Activated CD4-positive, alpha-beta T cell treated with anti-CD3 and anti-CD28 coated beads, Interleukin-2, amount 50 U/mL, for 16 hours (primary cell): Measurements from ENCODE around the gene KRTAP12-1.
"Not testable (repeated sequence)": the region's sequence is repeated elsewhere in the genome, so short reads cannot be mapped to it uniquely, and the experiment has no call there.

Experiments used
- DNase-seq: peaks from one replicate; pipeline ENCODE4 v3.0.0-alpha.2; 2020

Gene KRTAP12-1

DNA sequence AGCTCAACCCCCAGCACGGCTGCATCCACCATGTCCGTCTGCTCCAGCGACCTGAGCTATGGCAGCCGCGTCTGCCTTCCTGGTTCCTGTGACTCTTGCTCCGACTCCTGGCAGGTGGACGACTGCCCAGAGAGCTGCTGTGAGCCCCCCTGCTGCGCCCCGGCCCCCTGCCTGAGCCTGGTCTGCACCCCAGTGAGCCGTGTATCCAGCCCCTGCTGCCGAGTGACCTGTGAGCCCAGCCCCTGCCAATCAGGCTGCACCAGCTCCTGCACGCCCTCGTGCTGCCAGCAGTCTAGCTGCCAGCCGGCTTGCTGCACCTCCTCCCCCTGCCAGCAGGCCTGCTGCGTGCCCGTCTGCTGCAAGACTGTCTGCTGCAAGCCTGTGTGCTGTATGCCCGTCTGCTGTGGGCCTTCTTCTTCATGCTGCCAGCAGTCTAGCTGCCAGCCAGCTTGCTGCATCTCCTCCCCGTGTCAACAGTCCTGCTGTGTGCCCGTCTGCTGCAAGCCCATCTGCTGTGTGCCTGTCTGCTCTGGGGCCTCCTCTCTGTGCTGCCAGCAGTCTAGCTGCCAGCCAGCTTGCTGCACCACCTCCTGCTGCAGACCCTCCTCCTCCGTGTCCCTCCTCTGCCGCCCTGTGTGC, 15.3 kb upstream of the KRTAP12-1 start, which contains the start of gene KRTAP10-12:
Gene KRTAP10-12 (plus strand): TSS at position 1 of the 639 bp plus-strand sequence. CDS start 30 bp downstream, at position 31.
- not testable (repeated sequence) for DNase-seq

DNA sequence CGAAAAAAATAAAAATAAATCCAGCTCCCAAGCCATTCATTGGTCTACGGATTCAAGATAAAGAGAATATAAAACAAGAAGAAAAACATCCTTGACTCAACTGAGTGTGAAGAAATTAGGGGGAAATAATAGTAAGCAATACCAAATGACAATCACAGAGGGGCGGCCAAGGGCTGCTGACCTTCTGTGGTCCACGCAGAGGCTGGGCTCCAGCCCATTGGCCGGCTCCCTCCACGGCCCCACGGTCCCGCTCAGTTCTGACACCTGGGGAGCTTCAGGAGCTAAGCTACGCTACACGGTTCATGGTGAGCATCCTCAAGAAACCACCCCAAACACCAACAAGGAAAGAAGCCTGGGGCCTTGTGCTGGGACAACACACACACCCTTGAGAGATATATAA, 14.6 kb upstream of the KRTAP12-1 start:
- DNase-seq, result no peak

DNA sequence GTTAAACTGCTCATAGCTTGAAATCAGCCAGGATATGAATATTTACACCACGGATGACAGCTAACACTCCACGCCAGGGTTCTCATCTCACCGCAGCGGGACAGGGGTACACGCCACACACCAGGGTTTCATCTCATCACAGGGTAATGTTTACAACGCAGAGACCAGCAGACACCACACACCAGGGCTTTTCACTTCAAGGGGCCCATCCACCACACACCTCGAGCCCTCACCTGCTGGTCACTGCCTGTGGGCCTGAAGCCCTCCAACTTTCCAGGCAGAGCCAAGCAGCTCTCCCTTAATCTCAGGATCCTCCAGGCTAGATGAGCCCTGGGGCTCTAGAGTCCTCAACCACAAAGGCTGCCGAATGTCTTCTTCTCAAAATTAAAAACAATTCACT, 13.7 kb upstream of the KRTAP12-1 start:
- no peak for DNase-seq

DNA sequence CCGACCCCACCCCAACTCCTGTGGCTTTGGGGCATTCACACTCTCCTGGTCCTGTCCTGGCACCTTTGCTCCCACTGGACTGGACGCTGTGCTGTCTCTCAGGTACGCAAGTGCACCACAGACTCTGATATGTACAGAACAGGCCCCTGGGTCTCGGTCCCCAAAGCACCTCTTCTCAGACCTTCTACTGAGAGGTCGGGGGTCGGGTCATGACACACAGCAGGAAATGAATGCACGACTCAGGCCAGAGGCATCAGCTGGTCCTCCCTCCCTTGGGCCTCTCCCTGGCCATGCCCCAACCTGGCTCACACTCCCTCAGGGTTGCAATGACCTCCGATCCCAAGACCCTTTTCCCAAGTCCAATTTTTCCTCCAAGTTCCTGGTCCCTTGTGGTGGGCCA, 13.2 kb upstream of the KRTAP12-1 start:
- no peak for DNase-seq

DNA sequence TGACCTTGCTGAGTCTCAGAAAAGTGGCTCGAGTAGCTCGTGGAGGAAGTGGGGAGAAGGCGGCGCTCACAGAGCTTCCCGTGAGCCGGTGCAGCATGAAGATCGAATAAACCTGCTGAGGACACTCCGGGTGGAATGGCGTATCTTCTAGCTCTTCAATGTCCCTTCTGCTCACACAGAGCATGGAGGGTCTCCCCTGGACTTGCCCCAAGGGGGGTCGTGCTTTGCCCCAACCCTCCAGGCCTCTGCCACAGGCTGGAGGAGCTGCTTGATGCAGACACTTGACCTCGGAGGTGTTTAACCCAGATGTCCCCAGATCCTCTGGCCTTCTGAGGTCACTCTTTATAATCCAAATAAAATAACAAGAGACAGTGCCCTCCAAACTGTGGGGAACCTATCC, 12.8 kb upstream of the KRTAP12-1 start:
- DNase-seq, result no peak

DNA sequence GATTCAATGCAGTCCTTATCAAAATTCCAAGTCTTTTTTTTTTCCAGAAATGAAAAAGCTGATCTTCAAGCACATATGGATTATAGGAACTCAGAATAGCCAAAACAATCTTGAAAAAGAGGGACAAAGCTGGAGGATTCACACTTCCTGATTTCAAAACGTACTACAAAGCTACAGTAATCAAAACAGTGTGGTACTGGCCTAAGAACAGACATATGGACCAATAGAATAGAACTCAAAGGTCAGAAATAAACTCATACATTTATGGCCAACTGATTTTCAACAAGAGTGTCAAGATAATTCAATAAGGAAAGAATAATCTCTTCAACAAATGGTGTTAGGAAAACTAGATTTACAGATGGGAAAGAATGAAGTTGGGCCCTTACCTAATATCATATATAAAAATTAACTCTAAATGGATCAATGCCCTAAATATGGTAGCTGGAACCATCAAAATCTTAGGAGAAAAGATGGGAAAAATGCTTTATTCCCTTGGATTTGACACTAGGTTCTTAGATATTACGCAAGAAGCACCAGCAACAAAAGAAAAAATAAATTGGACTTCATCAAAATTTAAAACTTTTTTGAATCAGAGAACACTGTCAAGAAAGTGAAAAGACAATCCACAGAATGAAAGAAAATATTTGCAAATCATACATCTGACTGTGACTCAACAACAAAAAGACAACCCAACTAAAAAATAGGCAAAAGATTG, 11.0 kb upstream of the KRTAP12-1 start:
- no peak for DNase-seq

DNA sequence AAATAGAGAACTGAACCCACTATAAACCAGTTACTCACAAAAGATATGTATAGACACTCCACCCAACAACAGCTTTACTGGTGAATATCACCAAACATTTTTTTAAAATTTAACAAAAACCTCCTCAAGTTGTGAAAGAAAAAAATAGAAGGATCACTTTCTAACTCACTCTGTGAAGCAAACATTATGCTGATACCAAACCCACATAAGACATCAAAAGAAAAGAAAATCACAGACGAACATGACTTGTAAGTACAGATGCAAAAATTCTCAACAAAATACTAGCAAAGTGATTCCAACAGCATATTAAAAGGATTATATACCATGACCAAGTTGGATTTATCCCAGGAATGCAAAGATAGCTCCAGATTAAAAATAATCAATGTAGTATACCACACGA, 9.7 kb upstream of the KRTAP12-1 start:
- DNase-seq, result no peak

DNA sequence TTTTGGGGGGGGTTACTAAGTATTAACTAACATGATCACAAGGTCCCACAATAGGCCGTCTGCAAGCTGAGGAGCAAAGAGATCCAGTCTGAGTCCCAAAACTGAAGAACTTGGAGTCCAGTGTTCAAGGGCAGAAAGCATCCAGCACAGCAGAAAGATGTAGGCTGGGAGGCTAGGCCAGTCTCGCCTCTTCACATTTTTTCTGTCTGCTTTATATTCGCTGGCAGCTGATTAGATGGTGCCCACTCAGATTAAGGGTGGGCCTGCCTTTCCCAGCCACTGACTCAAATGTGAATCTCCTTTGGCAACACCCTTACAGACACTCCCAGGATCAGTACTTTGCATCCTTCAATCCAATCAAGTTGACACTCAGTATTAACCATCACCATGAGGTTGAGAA, 7.8 kb upstream of the KRTAP12-1 start:
- not testable (repeated sequence) for DNase-seq

DNA sequence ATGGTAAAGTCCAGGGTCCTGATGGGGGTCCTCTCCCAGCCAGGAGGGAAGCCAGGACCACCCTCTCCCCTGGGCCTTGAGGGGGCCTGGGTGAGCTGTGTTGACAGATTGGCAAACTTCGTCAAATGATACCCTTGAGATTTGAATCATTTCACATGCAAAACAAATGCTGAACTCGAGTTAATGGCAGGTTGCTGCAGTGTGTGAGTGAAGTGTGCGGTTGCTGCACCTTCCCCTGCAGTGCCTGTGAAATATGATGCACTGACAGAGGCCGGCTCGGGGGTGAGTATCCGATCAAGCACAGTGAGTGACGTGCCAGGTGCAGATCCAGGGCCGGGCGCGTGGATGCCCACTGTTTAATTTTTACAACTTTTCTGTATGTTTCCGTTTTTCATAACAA, 5.7 kb upstream of the KRTAP12-1 start:
- DNase-seq, result no peak

DNA sequence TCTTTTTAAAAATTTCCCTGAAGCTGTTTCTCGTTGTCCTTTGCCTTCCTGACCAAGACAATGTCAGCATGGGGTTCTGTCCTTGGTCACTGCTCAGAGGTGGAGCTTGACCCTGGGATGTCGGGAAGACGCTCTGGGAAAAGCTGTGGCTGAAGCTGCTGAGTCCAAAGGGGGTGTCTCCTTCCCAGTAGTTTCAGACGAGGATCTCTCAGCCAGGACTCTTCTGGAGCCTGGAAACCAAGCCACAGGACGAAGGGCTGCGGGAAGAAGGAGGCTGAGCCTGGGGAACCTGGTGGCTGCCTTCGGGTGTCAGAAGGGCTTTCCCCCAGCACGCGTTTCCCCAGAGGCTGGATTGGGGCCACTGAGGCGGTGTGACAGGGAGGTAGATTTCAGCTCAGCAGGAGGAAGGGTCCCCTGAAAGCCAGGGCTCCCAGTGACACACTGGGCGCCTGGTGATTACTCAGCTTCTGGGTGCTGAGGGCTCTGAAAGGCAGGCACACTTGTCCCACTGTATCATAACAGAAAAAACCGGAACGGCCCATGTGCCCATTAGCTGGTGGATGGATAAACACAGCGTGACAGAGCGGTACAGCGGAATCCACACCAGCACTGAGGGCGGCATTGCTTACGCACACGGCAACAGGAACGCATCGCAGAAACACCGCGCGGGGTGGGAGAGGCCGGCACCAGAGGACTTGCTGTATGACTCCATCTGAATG, 5.0 kb upstream of the KRTAP12-1 start:
- no peak for DNase-seq

DNA sequence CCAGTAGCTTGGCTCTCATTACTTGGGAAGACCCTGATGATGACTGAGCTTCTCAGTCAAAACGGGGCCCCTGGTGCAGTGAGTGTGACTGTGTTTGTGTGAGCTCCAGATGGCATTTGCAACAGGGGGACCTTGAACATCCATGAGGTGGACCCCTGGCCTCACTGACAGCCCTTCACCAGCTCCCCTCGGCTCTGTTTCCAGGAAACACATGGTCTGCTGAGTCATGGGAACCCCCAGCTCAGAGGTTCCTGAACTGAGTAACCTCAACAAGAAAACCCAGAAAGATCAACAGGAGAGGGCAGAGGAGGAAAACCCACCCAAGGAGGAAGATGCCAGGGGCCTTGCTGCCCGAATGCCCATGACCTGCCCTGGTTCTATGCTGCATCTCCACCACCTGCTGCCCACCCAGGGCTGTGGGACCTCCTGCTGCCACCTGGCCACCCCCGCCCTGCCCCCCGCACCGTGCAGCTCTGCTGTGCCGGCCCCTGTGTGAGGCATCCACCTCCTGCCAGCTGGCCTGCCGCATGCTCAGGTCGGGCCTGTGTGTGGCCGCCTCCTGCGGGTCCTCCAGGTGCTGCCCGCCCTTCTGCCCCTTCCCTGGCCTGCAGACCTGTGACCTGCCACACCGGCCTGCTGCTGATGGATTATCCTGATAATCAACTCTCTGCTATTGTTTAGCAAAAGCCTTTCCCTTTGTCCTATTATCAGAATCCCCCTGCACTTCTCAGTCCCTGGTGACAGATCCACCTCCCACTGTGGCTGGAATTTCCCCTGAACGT, 4.2 kb upstream of the KRTAP12-1 start:
- peak; percentile 20 for DNase-seq

DNA sequence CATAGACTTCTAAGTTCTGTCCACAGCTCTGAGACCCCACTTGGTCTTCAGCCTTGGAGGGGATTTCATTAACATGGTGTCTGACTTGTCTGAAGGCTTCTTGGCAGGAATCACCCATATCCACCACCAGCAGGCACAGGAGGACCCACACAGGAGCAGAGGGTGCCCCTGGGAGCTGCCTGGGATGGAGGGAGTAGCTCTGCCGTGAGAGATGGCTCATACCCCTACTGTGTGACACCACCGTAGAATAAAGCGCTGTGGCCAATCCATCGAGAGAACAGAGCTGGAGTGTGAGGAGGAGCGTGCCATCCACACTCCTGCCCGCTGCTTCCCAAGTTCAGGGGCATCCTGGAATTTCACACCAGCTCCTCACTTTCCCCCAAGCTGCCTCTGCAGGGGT, 3.1 kb upstream of the KRTAP12-1 start:
- not testable (repeated sequence) for DNase-seq

DNA sequence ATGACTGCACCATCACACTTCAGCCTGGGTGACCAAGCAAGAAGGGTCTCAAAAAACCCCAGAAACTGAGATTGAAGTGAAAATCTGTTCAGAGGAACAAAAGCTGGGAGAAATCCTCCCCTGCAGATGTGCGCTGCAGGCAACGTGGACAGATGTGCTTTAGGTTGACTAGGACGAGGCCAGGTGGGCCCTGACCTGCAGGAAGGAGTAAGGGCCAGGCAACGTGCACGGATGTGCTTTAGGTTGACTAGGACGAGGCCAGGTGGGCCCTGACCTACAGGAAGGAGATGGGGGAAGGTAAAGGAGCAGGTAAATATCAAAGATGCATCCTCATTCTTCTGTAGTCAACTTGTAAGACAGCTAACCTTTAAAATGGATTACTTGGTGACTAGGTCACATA, 2.5 kb upstream of the KRTAP12-1 start:
- no peak for DNase-seq

DNA sequence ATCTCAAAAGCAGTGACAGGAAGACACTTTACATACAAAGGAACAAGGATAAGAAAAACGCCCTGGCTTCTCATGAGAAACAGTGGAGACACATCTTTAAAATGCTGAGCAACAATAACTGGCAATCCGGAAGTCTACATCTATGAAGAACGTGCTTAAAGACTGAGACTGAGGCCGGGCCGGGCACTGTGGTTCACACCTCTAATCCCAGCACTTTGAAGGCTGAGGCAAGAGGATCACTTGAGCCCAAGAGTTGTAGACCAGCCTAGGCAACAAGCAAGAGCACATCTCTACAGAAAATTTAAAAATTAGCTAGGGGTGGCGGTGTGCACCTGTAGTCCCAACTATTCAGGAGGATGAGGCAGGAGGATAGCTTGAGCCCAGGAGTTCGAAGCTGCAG, 2.1 kb upstream of the KRTAP12-1 start:
- DNase-seq, result no peak

DNA sequence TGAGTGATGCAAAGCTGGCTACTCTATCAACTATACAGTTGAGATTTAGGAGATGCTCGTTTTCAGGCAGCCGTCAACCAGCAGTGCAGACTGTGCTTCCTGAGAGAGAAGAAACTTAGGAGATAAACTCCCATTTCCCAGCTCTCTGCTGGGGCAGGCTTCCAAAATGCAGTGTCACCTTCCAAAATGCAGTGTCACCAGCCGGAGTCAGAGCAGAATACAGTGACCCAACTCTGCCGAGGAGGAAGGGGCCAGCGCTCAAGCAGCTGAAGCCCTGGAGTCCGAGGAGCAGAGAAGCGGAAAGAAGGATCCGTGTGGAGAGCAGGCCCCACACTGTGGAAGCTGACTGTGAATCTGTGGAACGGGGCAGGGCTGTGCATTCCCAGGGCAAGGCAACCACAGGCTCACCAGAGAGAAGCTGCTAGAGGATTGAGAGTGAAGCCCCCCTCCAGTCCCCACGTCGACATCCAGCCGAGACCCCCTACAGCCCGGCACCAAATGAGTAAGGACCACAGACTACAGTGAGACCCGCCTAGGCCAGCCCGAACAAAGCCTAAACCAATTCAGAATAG, 703 bp upstream of the KRTAP12-1 start:
- no peak for DNase-seq

DNA sequence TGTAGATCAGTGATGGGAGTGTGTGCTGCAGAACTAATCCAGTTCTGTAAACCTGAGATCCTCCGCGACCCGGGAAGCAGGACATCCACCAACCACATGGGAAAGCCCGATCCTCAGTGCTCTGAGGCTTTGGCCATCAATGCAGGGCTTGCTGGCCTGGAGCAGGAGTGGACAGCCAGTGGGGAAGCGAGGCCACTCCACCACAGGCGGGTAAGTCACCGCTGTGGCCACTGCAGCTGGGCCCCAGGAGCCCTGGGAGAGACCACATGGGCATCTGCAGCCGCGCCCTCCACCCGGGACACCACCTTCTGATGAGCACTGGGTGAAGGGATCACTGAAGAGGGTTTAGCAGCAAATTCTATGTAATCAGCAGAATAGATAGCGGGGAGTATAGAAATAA, 811 bp downstream of the KRTAP12-1 start:
- DNase-seq, result no peak

DNA sequence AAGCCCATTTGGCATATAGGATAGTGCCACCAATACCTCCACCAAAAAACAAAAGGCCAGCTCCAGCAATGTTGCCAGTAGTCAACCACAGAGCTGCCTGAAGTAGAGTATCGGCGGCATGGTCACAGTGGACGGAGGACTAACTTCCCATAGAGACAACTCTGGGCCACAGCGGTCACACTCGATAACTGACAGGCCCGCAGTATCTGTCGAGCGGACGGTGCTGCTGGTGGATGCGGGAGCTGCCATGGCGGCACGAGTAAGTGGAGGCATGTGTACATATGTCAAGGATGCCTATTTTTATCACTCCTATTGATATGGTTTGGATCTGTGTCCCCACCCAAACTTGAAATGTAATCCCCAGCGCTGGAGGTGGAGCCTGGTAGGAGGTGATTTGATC, 4.1 kb downstream of the KRTAP12-1 start:
- no peak for DNase-seq

DNA sequence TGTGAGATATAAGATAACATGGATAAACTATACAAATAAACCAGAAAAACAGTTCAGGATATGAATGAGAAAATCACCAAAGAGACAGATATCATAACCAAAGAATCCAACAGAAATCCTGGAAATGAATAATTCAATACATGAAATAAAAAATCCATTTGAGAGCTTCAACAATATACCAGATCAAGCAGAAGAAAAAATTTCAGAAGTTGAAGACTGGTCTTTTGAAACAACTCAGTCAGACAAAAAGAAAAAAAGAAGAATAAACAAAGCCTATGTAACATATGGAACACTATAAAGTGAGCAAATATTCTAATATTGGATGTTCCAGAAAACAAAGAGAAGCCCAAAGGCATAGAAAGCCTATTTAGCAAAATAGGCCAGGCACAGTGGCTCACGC, 10.1 kb downstream of the KRTAP12-1 start:
- no peak for DNase-seq

DNA sequence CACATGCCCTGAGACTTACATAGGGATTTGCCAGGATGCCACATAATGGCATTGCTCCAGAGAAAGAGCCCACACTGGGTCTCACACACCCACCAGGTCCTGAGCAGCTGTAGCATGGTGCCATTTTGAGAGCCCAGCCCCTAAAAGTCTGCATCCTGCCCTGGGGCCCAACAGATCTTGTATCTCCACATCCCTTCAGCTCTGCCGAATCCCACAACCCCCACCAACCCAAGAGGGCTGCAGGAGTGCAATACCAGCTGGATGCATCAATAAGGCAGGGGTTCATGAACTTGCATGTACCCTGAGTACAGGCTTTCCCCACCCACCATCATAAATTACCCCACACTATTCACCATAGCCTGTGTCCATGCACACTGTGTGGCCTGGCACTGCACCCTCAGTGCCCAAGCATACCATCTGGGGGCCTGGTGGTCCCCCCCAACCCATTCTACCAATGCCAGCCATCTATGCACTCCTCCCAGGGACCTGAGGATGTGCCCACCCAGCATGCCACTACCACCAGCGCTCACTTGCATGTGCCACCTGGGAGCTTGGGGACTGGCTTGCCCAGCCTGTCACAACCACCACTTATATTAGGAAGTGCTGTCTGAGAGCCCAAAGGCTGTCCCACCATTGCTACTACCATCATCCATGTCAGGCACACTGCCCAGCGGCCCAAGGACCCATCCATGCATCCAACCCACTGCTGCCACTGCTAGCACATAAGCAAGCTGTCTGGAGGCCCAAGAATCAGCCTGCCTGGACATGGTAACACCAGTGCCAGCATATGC, 11.1 kb downstream of the KRTAP12-1 start:
- DNase-seq, result no peak

DNA sequence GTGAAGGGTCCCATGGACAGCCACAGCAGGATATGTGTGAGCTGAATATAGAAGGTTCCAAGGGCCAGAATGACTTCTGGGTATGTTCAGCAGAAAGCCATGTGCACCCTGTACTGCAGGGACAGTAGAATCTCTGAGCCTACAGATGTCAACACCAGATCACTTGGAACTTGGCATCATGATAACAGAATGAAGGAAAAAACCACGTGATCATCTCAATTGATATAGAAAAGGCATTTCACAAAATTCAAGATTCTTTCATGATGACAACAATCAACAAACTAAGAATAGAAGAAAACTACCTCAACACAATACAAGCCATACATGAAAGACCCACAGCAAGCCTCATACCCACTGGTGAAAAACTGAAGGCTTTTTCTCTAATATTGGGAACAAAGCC, 14.4 kb downstream of the KRTAP12-1 start:
- no peak for DNase-seq

DNA sequence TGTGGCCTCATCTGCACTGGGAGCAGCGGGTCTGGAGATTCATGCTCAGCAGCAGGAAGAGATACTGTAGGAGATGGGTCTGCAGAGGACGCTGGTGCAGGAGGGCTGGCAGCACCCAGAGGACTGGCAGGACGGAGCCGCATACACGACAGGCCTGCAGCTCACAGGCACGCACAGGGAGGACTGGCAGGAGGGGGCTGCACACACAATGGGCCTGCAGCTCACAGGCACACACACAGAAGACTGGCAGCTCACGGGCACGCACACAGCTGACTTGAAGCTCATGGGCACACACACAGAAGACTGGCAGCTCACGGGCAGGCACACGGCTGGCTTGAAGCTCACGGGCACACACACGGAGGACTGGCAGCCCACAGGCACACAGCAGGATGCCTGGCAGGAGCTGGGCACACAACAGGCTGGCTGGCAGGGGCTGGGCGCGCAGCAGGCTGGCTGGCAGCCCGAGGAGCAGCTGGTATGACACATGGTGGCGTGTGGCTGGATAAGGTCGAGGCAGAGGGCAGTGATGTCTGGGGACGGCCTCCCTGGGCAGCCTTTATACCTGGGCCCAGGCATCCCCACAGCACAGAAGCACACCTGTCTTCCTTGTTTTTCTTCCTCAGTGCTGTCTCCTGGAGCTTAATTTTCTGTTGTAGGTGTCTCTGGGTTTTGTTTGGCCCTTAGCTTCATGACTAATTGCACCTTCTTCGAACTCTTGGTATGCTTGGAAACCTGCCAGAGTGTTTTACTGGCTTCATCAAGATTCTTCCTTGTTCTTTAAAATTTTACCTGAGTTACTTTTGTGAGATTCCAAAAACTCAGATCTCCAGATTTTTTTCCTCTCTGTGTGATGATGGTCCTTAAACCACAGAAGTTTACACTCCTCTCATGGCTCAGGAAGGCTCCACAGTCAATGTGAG, 15.3 kb downstream of the KRTAP12-1 start, which contains the start of gene KRTAP12-2:
Gene KRTAP12-2 (minus strand): TSS at position 527 of the 920 bp plus-strand sequence. CDS start 41 bp downstream, at position 486.
- no peak for DNase-seq
